GM21723 (cell line): ENCODE data around the gene CCN6.
"Not testable (repeated sequence)": the region's sequence is repeated elsewhere in the genome, so short reads cannot be mapped to it uniquely, and the experiment has no call there.

Experiments
- ATAC-seq: cut with Tn5 transposase; IDR thresholded peaks from one replicate; pipeline ENCODE4 v1.9.1; 2021; ENCODE audit warnings: mild to moderate bottlenecking, moderate library complexity; ENCODE audit not compliant: unreplicated experiment

Gene CCN6

DNA sequence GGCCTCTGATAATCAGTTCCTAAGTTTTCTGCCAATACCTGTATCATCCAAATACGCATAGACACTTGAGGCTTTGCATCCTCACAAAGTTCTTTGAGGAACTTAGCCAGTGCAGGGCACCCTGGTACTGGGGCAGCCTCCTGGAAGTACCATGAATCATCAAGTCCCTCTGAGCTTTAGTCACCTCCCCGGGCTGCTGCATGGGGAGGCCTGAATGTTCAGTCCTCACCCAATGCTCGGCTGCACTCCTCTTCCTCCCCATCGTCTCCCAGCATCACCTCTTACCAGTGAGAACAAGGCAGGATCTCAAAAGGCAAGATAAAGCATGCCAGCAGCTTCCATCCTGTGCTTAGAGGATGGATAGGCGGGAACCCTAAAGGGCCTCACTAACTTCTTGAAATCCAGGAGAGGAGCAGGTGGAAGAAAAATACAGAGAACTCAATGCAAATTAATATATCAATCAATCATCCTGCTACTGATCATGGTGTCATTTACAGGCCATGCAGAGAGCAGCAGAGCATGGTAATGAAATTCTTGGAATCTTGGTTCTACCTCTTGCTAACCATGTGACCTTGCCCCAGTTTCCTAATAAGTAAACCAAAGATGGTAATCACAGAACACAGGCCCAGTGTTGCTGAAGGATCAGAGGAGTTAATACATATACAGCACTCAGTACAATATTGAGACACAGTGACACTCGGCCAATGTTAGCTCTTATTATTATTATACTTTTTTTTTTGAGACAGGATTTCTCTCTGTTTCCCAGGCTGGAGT is 4.7 kb upstream of the CCN6 start:
- no peak for ATAC-seq

DNA sequence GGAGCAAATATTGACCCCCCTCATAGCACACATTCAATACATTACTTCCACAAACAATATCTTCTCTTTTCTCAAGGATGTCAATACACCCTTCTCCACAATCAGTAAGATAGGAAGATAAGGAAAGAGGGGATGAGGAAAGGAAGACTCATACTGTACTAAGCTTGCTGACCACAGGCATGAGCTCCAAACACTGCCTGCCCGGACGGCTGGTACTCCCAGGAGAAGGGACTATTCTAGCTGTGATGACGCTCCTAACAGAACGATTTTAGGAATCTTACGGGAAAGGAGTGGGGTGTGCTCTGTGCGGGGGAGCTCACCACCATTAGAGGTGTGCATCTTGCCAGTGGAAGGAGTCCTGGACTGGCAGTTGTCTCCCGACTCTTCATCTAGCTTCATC is 3.9 kb upstream of the CCN6 start:
- ATAC-seq = no peak

DNA sequence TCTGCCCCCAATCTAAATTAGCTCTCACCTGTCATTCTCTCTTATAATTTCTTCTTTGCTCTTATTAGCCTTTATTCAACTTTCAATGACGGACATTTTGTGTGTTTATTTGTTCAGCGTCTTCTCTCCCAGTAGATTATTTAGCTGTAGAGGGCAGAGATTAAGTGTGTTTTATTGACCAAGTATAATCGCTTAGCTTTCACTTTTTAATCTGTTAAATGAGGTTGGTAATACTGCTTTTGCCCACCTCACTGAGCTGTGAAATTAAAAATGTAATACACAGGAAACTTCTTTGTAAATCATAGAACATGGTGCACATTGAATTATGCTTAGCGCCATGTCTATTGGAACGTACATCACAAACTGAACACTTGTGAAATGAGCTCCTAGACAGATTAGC is 3.5 kb upstream of the CCN6 start:
- no peak for ATAC-seq

DNA sequence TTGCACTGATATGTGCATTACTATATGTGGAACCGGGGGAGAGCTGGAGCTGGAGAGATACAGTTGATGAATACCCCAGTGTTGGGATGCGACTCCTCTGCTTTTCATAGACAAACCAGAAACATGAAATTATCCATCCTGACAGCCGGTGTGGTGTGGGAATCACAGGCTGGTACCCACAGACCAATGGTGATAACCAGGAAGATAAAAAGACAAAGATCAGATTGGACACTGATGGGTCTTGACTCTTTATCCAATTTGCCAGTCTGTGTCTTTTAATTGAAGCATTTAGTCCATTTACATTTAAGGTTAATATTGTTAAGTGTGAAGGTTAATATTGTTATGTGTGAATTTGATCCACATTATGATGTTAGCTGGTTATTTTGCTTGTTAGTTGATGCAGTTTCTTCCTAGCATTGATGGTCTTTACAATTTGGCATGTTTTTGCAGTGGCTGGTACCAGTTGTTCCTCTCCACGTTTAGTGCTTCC is 2.6 kb upstream of the CCN6 start:
- not testable (repeated sequence) for ATAC-seq

DNA sequence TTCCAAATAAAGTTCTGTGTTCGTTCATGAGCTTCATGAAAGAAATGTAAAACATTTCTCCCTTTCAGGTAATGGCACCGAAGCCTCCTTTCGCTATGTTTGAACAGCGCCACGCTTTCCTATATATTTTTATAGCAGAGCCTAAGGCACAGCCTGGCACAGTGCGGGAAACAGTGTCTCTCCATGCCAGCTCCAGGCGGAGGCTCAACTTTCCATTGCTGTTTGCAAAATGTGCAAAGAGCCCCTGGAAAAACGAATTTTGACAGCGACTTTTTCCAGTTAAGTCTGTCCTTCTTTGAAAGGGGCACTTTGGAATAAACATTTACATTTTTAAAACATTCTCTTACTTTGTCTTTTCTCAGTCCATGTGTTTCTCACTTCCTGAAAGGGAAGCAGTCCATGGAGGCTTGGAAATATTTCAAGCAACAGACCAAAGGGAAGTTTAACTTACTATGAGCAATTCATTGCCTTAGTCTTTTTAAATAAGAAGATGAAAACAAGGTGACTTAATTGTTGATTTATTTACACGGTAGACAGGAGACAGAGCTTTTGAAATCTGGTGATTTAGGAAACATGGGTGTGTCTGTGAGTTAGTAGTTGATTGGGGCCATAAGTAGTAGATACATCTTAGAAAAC is 769 bp downstream of the CCN6 start:
- no peak for ATAC-seq

DNA sequence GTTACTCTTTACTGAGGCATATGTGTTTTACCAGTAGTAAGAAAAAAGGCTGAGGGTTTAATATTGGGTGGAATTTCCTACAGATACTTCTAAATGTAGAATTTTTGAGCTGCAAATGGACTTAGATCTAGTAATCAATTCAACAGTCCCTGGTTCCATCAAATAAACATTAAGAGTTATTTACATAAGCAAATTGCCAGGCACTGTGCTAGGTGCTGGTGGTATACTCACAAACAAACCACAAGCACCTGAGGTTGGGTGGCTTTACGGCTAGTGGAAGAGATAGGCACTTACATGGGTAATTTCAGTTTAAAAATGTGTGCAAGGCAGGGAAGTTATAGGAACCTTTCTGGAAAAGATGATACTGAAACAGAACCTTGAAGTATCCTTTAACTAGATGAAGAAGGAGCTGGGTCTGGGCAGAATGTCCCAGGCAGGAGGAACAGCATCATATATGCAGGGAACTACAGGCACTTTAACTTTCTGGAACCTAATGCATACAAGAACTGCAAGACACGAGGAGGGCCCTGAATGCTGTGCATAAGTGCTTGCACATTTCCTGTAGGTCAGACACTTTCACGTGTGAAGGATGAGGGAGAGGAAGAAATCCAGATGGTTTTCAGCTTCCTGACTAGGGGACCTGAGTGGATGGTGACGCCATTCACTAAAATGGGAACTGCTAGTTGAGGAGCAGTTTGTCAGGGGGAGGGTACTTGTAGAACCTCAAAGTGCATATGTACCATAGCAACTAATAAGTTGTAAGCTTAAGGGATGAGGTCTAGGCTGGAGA is 4.5 kb downstream of the CCN6 start:
- ATAC-seq = no peak

DNA sequence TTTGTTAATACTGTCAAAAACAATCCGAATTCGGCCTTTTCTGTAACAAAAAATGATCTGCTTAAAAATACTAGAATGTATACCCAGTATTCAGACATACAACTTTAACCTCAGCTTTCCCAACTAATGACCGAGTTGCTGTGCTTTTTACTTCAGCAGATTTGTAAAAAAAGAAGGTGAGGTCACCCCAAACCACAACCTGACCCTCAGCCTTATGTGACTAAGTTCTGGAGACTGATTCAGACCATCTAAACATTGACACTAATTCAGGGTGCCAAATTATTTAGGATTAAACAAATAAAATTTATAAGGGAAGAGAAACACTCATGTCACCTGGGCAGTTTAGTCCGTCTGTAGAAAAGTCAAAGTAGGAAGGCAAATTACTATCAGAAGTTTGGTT is 7.7 kb downstream of the CCN6 start:
- ATAC-seq = no peak

DNA sequence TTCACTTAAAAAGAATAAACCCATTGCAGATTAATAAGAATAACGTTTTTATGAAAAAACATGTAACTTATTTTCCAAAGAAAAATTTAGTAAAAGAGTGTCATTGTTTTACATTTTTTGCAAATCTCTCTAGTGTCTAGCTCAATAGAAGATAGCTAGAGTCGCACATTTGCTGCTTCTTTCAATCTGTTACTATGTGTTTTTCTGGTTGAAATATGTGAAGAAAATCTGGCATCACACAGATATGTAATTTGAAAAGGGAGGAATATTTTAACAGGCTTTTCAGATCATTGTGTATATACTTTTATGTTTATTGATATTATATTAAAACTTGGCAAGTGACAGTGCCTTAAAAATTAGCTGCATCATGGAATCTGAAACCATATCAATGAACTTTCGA is 9.1 kb downstream of the CCN6 start:
- no peak for ATAC-seq

DNA sequence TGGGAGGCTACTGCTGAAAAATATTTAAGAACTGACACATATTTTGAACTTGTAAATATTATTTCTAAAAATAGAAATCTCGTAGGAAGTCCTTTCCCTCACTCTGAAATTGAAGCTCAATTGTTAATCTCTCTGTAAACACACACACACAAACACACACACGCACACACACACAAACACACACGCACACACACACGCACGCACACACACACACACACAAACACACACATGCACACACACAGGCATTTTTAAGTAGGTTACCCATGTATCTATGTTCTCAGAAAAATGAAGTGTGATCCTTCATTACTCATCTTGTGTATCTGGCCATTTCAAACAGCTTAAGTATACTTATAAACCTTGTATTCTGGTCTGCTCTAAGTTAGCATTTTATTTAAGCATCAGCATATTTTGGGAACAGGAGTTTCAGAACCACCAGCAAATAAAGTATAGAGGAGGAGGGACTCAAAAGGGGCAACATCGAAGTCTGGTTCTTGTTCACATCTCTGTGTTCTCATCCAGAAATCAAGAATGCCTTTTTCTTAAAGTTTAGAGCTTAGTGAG is 11.6 kb downstream of the CCN6 start:
- ATAC-seq = no peak

DNA sequence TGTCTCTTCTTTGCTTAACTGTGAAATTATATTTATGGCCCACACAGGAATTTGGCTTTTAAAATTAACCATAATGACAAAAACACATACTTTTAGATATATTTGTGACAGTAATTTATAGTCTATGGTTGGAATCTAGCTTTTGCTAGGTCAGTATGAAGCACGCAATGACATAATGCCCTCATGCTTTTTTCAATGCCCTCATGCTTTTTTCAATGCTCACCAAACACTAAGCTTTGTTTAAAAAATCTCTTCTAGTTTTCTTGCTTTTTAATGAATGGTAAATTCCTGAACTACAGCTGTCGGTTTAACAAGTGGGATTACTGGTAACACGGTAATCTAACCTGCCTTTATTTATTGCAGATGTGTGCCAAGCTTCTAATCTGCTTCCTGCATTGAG is 12.7 kb downstream of the CCN6 start:
- ATAC-seq = no peak

DNA sequence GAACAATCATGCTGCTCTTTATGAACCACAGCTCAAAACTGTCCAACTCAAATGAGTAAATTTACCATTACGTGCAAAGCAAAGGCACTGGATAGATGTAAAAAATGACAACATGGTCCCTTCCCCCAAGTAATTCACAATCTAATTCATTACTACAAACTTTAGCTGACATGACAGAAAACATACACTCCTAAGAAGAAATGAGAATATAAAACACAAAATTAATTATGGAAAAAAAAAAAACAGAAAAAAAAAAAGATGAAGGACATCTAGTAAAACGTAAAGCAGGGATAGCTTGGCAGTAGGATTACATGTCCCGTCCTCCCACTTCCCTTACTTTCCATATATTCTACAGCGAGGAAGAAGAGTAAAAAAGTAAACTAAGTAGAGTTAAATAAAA is 27.7 kb downstream of the CCN6 start:
- no peak for ATAC-seq

DNA sequence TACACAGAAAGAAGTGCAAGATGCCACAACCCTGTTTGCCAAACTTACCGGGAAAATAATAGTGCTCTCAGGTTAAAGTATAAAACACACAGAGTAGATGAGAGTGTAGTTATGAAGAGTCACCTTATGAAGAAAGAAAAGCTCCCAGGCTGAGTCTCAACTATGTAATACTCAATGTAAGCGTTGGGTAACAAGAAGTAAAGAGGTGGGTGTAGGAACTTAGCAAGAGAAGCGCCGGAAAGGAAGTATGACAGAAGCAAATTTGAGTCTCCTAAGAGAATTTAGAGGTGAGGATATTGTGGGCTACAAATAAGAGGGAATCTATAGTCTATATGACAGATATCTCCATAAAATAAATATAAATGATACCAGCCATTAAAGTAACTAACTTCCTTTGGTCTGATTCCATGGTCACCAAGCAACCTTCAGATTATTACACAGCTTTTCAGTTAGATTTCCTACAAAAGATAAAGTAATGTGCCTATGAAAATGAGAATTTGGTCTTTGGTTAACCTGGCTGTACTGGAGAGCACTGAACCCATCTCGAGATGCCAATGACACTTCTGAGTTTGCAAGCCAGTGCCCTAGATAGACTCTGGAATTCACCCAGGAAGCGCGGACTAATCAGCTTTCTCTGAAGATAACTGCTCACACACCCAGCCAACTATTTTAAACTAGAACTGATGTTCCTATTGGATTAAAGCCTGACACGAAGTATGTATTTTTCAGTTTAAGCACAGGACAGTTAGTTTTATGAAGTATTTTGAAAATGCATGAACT is 31.6 kb downstream of the CCN6 start:
- no peak for ATAC-seq

DNA sequence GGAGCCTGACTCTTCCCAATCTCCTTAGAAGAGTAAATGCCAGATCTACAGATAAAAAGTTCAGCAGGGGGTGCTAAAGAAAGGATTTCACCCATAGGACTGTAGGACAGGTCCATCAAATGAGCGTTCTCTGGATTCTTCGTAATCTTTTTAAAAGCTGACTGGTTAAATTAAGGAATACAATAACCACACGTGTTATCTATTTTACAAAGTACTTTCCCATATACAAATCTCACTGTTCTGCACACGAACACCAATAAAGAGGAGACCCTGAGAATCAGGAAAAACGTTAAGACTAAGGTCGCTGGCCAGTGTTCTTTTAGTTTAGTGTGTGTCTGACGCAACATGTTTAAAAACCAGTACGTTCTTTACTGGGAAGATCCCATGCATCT is 32.8 kb downstream of the CCN6 start:
- ATAC-seq = peak; percentile 46

DNA sequence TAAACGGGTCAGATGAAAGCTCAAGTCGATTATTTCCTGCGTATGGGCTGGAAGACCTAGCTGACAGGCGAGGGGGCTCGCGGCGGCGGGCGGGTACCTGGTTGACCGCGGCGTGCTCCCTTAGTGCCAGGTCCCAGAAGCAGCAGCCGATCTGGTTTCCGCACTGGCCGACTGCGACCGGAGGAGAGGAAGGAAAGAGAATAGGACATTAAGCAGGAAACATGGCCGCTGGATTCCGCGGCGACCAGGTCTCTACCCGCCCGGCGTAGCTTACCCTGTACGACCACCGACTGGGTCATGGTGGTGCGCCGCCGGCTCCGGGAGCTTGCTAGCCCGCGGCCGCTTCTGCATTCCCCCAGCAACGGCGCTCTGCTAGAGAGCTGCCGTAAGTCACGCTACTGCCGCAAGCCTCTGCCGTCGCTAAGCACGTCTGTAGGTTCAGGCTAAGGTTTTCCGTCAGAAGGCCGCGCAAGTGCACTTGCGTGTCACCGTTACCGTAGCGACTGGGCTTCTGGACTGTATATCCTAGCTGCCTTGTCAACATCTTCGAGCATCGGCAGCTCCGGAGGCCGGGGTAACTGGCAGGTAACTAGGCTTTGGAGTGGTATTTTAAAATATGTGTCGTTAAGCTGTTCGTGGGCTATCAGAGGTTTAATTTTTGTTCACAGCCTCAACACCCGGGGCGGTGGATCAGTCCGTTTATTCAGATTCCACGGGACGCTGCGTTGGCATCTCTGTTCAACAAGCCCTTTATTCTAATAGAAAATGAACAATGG is 33.4 kb downstream of the CCN6 start, which contains the start of the genes FAM229B and TUBE1:
Gene FAM229B, plus strand, starts transcription at position 456 of the 776 bp plus-strand sequence. CDS start 11,693 bp downstream, outside the sequence.
Gene TUBE1, minus strand, starts transcription at position 347 of the 776 bp plus-strand sequence. Its CDS starts 48 bp downstream, at position 299.
- ATAC-seq = peak; percentile 97

DNA sequence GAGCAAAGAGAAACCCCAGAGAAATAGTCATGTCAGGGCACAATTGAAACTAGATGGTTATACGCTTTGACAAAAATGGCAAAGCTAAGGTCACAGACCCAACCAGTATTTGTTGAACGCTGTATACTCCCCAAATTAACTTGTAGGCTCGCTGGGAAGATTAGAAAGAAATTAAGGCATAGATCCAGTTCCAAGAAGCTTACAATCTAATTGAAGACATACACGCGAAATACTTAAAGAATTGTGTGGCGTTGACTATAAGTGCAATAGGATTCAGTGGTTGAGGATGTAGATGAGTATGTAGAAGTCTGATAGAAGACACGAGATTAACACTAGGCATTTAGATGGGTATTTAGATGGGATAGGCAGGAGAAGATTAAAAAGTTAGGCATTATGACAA is 34.0 kb downstream of the CCN6 start:
- ATAC-seq = no peak

DNA sequence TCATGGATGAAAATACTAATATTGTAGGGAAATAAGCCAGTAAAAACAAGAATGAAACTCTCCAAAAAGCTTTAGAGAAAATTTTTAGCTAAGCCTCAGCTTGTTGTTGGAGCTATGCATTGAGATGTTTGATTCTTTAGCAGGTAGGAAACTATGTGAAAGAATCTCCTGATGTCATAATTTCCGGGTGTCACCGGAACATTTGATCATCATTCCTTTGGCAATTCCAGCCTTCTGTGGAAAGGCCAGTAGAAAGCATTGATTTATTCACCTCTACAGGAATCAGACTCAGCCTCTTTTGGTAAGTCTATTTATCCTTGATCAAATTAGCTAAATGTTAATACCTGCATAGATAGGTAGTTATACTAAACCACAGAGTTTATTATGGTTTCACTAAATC is 43.0 kb downstream of the CCN6 start:
- ATAC-seq = no peak

DNA sequence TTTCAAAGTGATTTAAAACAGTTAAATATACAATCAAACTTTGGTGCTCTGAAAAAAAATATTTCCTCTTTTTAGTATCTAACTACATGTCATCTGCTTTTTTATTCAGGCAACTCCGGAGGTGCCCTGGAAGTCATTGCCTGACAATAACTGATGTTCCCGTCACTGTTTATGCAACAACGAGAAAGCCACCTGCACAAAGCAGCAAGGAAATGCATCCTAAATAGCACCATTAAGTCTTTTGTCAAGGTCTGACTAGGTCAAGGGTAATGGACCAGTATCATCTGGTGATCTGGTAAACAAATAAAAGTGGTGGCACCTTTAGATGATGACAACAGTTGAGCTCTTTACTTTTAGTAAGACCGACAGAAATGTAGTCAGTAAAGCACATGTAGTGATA is 46.7 kb downstream of the CCN6 start:
- no peak for ATAC-seq

DNA sequence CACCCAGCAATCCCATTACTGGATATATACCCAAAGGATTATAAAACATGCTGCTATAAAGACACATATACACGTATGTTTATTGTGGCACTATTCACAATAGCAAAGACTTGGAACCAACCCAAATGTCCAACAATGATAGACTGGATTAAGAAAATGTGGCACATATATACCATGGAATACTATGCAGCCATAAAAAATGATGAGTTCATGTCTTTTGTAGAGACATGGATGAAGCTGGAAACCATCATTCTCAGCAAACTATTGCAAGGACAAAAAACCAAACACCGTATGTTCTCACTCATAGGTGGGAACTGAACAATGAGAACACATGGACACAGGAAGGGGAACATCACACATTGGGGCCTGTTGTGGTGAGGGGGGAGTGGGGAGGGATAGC is 52.1 kb downstream of the CCN6 start:
- ATAC-seq = not testable (repeated sequence)

DNA sequence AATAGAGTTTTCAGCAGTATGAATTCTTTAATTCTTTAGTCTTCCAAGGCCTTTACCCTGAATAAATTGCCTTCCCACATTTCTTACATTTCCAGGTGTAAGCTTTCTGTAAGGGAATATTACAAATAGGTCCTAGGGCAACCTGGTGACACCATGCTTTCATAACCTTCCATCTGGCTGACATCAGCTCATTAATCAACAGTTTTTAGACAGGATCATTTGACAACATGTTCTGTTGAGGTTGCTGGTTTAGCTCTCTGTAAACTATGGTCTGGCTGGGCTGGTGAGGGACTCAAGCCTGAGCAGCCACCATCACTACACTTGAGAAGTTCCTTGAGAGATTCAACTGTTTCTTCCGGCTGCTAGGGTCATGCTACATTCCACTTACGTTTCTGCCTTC is 52.7 kb downstream of the CCN6 start:
- no peak for ATAC-seq

DNA sequence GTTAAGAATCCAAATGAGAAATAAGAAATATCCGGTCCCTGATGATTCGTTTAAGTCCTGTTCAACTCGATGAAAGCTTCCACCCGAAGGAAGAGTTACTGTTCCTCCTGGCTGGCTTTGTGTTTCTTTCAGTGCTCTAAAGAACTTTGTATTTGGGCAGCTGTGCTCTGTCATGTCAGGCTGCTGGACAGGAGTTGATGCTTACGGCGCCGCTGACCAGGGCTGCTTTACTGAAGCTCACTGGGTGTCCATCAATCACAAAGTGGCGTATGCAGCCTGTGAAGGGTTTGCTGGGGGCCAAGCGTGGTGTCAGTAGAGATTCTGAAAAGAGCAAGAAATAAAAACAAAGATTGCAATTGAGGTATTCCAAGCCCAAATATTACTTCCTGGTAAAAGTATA is 55.4 kb downstream of the CCN6 start:
- ATAC-seq = no peak
